Measurements from ENCODE around the gene DYNC2H1. TPM values are rescaled to one million over a fixed set of nuclear protein-coding genes. Genes with fewer than 3 reads are reported as not detected.

Gene DYNC2H1
- total RNA-seq, 1 donor from 2014 or later, result 61.1 TPM

DNA sequence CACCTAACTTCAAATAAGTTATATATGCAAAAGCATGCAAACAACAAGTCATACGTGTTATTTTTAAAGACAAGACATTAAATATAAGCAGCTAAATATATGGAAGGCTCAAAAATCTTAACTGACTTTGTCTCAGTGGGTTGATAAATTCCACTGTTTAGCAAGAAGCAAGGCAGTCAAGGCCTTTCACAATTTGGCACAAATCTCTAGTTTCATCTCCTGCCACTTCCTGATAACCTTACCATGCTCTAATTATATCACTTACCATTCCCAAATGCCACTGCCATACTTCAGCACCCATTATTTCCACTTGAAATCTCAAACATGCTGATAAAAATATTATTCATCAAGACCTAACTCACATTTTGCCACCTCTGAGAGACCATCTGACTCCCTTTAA lies 42.1 kb upstream of the DYNC2H1 start:
- Histone ChIP-seq H4K20me1 (ENCODE audit: low read depth) (no peaks in the 10 kb centered on the region), H3K4me2 (no peak overlapping the region), H3K79me2 (ENCODE audit: low read depth) (peaks cover 47% of the 10 kb centered on the region), H3F3A (ENCODE audit: low read depth) (no peaks in the 10 kb centered on the region), H3K9ac (no peak overlapping the region), H3K36me3 (peaks cover 28% of the 10 kb centered on the region), H2AFZ (replicated peaks) (no peak overlapping the region), H3K9me3 (ENCODE audit: low read depth) (no peaks in the 10 kb centered on the region), H3K4me3 (no peak overlapping the region), H3K27ac (no peak overlapping the region), H3K27me3 (no peaks in the 10 kb centered on the region), H3K4me1 (no peaks in the 10 kb centered on the region)
- Mint-ChIP-seq H3K36me3 (peaks cover 22% of the 10 kb centered on the region), H3K27me3 (ENCODE audit: insufficient read depth, low read depth) (no peaks in the 10 kb centered on the region), H3K4me1 (no peaks in the 10 kb centered on the region), H3K9me3 (no peaks in the 10 kb centered on the region), H3K27ac (no peak overlapping the region), H3K4me3 (no peak overlapping the region)
- no peak for TF ChIP-seq EZH2 (IDR thresholded peaks at IDR 0.05)
- TF ChIP-seq, protein P1, sequence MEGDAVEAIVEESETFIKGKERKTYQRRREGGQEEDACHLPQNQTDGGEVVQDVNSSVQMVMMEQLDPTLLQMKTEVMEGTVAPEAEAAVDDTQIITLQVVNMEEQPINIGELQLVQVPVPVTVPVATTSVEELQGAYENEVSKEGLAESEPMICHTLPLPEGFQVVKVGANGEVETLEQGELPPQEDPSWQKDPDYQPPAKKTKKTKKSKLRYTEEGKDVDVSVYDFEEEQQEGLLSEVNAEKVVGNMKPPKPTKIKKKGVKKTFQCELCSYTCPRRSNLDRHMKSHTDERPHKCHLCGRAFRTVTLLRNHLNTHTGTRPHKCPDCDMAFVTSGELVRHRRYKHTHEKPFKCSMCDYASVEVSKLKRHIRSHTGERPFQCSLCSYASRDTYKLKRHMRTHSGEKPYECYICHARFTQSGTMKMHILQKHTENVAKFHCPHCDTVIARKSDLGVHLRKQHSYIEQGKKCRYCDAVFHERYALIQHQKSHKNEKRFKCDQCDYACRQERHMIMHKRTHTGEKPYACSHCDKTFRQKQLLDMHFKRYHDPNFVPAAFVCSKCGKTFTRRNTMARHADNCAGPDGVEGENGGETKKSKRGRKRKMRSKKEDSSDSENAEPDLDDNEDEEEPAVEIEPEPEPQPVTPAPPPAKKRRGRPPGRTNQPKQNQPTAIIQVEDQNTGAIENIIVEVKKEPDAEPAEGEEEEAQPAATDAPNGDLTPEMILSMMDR (IDR thresholded peaks at IDR 0.05), result no peak
- no peak for TF ChIP-seq EZH2phosphoT487 (IDR thresholded peaks at IDR 0.05)
- DNase-seq (ENCODE audit: low spot score), result no peak

DNA sequence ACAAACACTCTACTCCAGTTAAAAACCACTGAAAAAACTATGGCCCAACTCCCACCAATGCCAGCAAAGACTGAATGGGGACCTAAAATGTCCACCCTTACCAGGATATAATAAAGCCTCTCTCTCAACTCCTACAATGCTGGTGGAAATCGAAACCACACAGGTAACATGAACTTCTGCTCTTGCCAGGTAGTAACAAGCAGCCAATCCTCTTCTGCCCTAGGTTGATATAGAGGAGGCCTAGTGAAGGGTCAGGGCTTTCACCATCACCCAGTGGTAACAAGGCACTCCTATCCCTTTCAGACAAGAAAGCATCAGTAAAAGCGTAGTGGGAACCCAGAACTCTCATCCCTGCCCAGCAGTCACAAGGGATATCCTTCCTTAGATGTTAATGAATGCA lies 39.9 kb upstream of the DYNC2H1 start:
- Histone ChIP-seq H3K27ac (no peak overlapping the region), H3K4me1 (no peaks in the 10 kb centered on the region), H3K9me3 (ENCODE audit: low read depth) (no peaks in the 10 kb centered on the region), H3F3A (ENCODE audit: low read depth) (no peaks in the 10 kb centered on the region), H3K27me3 (no peaks in the 10 kb centered on the region), H3K79me2 (ENCODE audit: low read depth) (peaks cover 67% of the 10 kb centered on the region), H3K9ac (no peak overlapping the region), H3K4me3 (no peak overlapping the region), H3K36me3 (peaks cover 17% of the 10 kb centered on the region), H3K4me2 (no peak overlapping the region), H2AFZ (replicated peaks) (no peak overlapping the region), H4K20me1 (ENCODE audit: low read depth) (no peaks in the 10 kb centered on the region)
- Mint-ChIP-seq H3K4me1 (no peaks in the 10 kb centered on the region), H3K27me3 (ENCODE audit: insufficient read depth, low read depth) (no peaks in the 10 kb centered on the region), H3K4me3 (no peak overlapping the region), H3K36me3 (peaks cover 31% of the 10 kb centered on the region), H3K27ac (no peak overlapping the region), H3K9me3 (no peaks in the 10 kb centered on the region)
- TF ChIP-seq EZH2phosphoT487 (IDR thresholded peaks at IDR 0.05) (no peak), EZH2 (IDR thresholded peaks at IDR 0.05) (no peak)
- TF ChIP-seq, protein P1 (IDR thresholded peaks at IDR 0.05), result no peak
- no peak for DNase-seq (ENCODE audit: low spot score)

DNA sequence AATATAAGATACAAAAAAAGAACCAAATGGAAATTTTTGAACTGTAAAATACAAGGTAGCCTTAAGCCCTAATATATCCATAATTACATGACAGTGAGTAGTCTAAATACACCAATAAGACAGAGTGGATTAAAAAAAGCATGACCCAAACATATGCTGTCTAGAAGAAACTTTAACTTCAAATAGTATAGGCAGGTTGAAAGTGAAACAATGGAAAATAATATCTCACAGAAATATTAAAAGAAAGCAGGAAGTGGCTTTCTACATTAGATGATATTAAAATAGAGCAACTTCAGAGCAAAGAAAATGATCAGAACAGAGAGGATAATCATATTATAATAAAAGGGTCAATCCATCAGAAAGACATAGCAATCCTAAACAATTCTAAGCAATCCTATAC lies 39.1 kb upstream of the DYNC2H1 start:
- H3F3A ChIP-seq (ENCODE audit: low read depth), result no peaks in the 10 kb centered on the region
- H2AFZ ChIP-seq (replicated peaks), result no peak overlapping the region
- H3K9me3 ChIP-seq (ENCODE audit: low read depth), result no peaks in the 10 kb centered on the region
- no peak overlapping the region for H3K9ac ChIP-seq
- peaks cover 72% of the 10 kb centered on the region for H3K79me2 ChIP-seq (ENCODE audit: low read depth)
- H3K36me3 ChIP-seq, result peaks cover 11% of the 10 kb centered on the region
- H3K27me3 ChIP-seq, result no peaks in the 10 kb centered on the region
- H3K4me1 ChIP-seq, result no peaks in the 10 kb centered on the region
- Mint-ChIP-seq H3K36me3 (peaks cover 35% of the 10 kb centered on the region), H3K4me3 (no peak overlapping the region), H3K27ac (no peak overlapping the region), H3K27me3 (ENCODE audit: insufficient read depth, low read depth) (peaks cover under 1% of the 10 kb centered on the region), H3K4me1 (no peaks in the 10 kb centered on the region), H3K9me3 (no peaks in the 10 kb centered on the region)
- no peak for DNase-seq (ENCODE audit: low spot score)
- H3K4me3 ChIP-seq, result no peak overlapping the region
- TF ChIP-seq EZH2phosphoT487 (IDR thresholded peaks at IDR 0.05) (no peak), EZH2 (IDR thresholded peaks at IDR 0.05) (no peak)
- TF ChIP-seq, protein P1 (IDR thresholded peaks at IDR 0.05), result no peak
- H3K27ac ChIP-seq, result no peak overlapping the region
- H4K20me1 ChIP-seq (ENCODE audit: low read depth), result no peaks in the 10 kb centered on the region
- H3K4me2 ChIP-seq, result no peak overlapping the region
